Activated B cell treated with CpG ODN at 0.5 μM for 24 hours (primary cell): ENCODE measurements around the gene CTSS. TPM values are rescaled to one million over a fixed set of nuclear protein-coding genes. Genes with fewer than 3 reads are reported as not detected.
"Not testable (repeated sequence)": the region's sequence is repeated elsewhere in the genome, so short reads cannot be mapped to it uniquely, and the experiment has no call there.

Experiments used
- ATAC-seq: fragments of 200-7000 bp; cut with Tn5 transposase; one replicate; pipeline ENCODE4 v1.10.0; 2021; ENCODE audit warnings: low read depth, mild to moderate bottlenecking, moderate library complexity
- CTCF ChIA-PET: fragments of 350-600 bp; sonication (Branson Sonifier 250); formaldehyde crosslinking; loops from one replicate; lab custom pipeline; 2021; ENCODE audit warnings: antibody characterized with exemption; lab: Charles Lee
- POLR2A ChIA-PET: fragments of 350-600 bp; sonication (Branson Sonifier 250); formaldehyde crosslinking; loops from one replicate; lab custom pipeline; 2021; ENCODE audit warnings: antibody characterized with exemption; lab: Charles Lee
- DNase-seq: peaks from one replicate; pipeline ENCODE4 v3.0.0; 2022
- H3K27ac Mint-ChIP-seq: one replicate; pipeline ENCODE4 v1.8.0; 2020; ENCODE audit warnings: mixed read lengths
- H3K27me3 Mint-ChIP-seq: one replicate; pipeline ENCODE4 v1.8.0; 2021; ENCODE audit warnings: mixed read lengths
- H3K36me3 Mint-ChIP-seq: one replicate; pipeline ENCODE4 v1.8.0; 2021; ENCODE audit warnings: low read depth, mixed read lengths
- H3K4me1 Mint-ChIP-seq: one replicate; pipeline ENCODE4 v1.8.0; 2021; ENCODE audit warnings: mixed read lengths
- H3K4me3 Mint-ChIP-seq: one replicate; pipeline ENCODE4 v1.8.0; 2020; ENCODE audit warnings: mild to moderate bottlenecking, mixed read lengths
- H3K9me3 Mint-ChIP-seq: one replicate; pipeline ENCODE4 v1.8.0; 2020; ENCODE audit warnings: mixed read lengths
- CTCF ChIP-seq: fragments of 200-600 bp; IDR thresholded peaks from one replicate; pipeline ENCODE4 v1.8.0; 2022; ENCODE audit warnings: antibody characterized with exemption, mild to moderate bottlenecking
- intact Hi-C: fragments of 100-400 bp; cut with micrococcal nuclease; formaldehyde crosslinking; loops from one replicate; pipeline ENCODE4 v1.15.1; 2024
- total RNA-seq: library from RNA; stranded (reverse); gene quantifications from 2 replicates; pipeline ENCODE4 v1.2.3, GENCODE V29; 2022

CTSS gene
- total RNA-seq, 1 donor from 2014 or later = 162 TPM

GRCh38 chr1:150804671-150805070 is 39.1 kb upstream of the CTSS start:
- no peak for DNase-seq
- Mint-ChIP-seq H3K27me3 (no peaks in the 10 kb centered on the region), H3K36me3 (peaks cover 2% of the 10 kb centered on the region), H3K4me3 (no peak overlapping the region), H3K9me3 (no peaks in the 10 kb centered on the region), H3K27ac (no peak overlapping the region), H3K4me1 (peaks cover 6% of the 10 kb centered on the region)
- intact Hi-C loops = no loop called here
- CTCF ChIA-PET = interaction anchor here (1.2 kb wide), 1 partner anchor 244 kb away, joined by 3 read pairs; no protein-coding TSS in a partner anchor
- no peak for ATAC-seq
- TF ChIP-seq CTCF = no peak
- POLR2A ChIA-PET = interaction anchor here (0.6 kb wide), 1 partner anchor 41 kb away, joined by 9 read pairs; no protein-coding TSS in a partner anchor

GRCh38 chr1:150799089-150799488 is 33.5 kb upstream of the CTSS start:
- Mint-ChIP-seq H3K36me3 (peaks cover 27% of the 10 kb centered on the region), H3K4me1 (no peaks in the 10 kb centered on the region), H3K9me3 (no peaks in the 10 kb centered on the region), H3K27ac (no peak overlapping the region), H3K27me3 (no peaks in the 10 kb centered on the region), H3K4me3 (no peak overlapping the region)
- ChIA-PET CTCF (no interaction called here), POLR2A (interaction anchor here (0.5 kb wide), 1 partner anchor 196 kb away, joined by 6 read pairs; no protein-coding TSS in a partner anchor)
- DNase-seq (no peak), ATAC-seq (no peak)
- TF ChIP-seq CTCF = no peak
- intact Hi-C loops = no loop called here

- Mint-ChIP-seq H3K4me3 (no peak overlapping the region), H3K27me3 (no peaks in the 10 kb centered on the region), H3K36me3 (peaks cover 27% of the 10 kb centered on the region), H3K27ac (no peak overlapping the region), H3K9me3 (no peaks in the 10 kb centered on the region), H3K4me1 (no peaks in the 10 kb centered on the region)
- CTCF ChIA-PET = no interaction called here
- ATAC-seq (no peak), DNase-seq (no peak)
- POLR2A ChIA-PET = interaction anchor here (0.5 kb wide), 1 partner anchor 196 kb away, joined by 6 read pairs; no protein-coding TSS in a partner anchor
- intact Hi-C loops = no loop called here
- no peak for TF ChIP-seq CTCF
Measured at GRCh38 chr1:150798525-150798924, 32.9 kb upstream of the CTSS start.

- ATAC-seq = no peak
- no peak overlapping the region for H3K27ac Mint-ChIP-seq
- POLR2A ChIA-PET = no interaction called here
- H3K27me3 Mint-ChIP-seq = no peaks in the 10 kb centered on the region
- DNase-seq = no peak
- H3K4me3 Mint-ChIP-seq = no peak overlapping the region
- CTCF ChIA-PET = no interaction called here
- H3K4me1 Mint-ChIP-seq = no peaks in the 10 kb centered on the region
- intact Hi-C loops = no loop called here
- H3K9me3 Mint-ChIP-seq = no peaks in the 10 kb centered on the region
- TF ChIP-seq CTCF = no peak
- peaks cover 24% of the 10 kb centered on the region for H3K36me3 Mint-ChIP-seq
Measured at GRCh38 chr1:150796374-150796773, 30.8 kb upstream of the CTSS start.

- ATAC-seq, H3K27ac Mint-ChIP-seq, CTCF ChIA-PET, intact Hi-C loops, H3K27me3 Mint-ChIP-seq, H3K4me3 Mint-ChIP-seq, H3K9me3 Mint-ChIP-seq, H3K4me1 Mint-ChIP-seq, DNase-seq, POLR2A ChIA-PET: not testable (repeated sequence)
- peaks cover 19% of the 10 kb centered on the region for H3K36me3 Mint-ChIP-seq
Measured at GRCh38 chr1:150793778-150794177, 28.2 kb upstream of the CTSS start.

GRCh38 chr1:150793221-150793620 is 27.6 kb upstream of the CTSS start:
- ChIA-PET CTCF (no interaction called here), POLR2A (no interaction called here)
- TF ChIP-seq CTCF = no peak
- no peaks in the 10 kb centered on the region for H3K9me3 Mint-ChIP-seq
- peaks cover 14% of the 10 kb centered on the region for H3K36me3 Mint-ChIP-seq
- no peak for DNase-seq
- no peaks in the 10 kb centered on the region for H3K27me3 Mint-ChIP-seq
- no peak overlapping the region for H3K27ac Mint-ChIP-seq
- no peak overlapping the region for H3K4me3 Mint-ChIP-seq
- intact Hi-C loops = no loop called here
- ATAC-seq = no peak
- peaks cover 6% of the 10 kb centered on the region for H3K4me1 Mint-ChIP-seq
